GM19455 (cell line): Measurements from ENCODE around the gene RBM34.
"Not testable (repeated sequence)": the region's sequence is repeated elsewhere in the genome, so short reads cannot be mapped to it uniquely, and the experiment has no call there.

Experiments
- ATAC-seq: cut with Tn5 transposase; IDR thresholded peaks from one replicate; pipeline ENCODE4 v1.9.1; 2021; ENCODE audit not compliant: unreplicated experiment

RBM34 gene, protein sequence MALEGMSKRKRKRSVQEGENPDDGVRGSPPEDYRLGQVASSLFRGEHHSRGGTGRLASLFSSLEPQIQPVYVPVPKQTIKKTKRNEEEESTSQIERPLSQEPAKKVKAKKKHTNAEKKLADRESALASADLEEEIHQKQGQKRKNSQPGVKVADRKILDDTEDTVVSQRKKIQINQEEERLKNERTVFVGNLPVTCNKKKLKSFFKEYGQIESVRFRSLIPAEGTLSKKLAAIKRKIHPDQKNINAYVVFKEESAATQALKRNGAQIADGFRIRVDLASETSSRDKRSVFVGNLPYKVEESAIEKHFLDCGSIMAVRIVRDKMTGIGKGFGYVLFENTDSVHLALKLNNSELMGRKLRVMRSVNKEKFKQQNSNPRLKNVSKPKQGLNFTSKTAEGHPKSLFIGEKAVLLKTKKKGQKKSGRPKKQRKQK

GRCh38 chr1:235160957-235161684 is at the start of gene RBM34:
Gene RBM34, minus strand, starts transcription at chr1:235161250. Its CDS starts 24 bp downstream, at chr1:235161226.
- ATAC-seq, result peak; percentile 92

- no peak for ATAC-seq
These were observed 46.1 kb upstream of the RBM34 start for GRCh38 chr1:235207209-235207565.

DNA sequence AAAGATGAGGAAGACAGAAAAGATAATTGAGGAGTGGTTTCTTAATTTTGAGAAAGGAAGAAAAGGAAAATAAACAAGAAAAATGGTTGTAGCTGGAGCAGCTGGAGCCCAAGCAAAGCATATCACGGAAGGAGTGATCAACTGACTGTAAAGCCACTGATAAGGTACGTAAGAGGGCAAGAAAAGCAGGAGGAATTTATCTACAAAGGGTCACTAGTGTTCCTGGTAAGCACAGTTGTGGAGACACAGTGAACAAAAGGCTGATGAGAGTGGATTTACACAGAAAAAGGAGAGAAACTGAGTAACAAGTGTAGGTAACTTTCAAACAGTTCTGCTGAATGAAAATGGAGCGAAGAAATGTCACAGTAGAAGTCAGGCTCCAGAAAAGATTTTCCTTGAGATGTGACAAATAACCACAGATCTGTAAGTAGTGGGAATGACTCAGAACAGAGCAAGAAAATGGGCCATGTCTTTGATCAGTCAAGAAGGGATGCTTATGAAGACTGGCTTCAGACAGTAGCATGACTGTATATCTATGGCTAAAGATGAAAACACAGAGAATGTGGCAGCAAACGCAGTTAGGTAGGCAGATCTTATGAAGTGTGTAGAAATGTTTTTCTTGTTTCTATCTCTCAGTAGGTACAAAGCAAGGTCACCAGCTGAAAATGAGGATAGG is 45.6 kb upstream of the RBM34 start:
- no peak for ATAC-seq

DNA sequence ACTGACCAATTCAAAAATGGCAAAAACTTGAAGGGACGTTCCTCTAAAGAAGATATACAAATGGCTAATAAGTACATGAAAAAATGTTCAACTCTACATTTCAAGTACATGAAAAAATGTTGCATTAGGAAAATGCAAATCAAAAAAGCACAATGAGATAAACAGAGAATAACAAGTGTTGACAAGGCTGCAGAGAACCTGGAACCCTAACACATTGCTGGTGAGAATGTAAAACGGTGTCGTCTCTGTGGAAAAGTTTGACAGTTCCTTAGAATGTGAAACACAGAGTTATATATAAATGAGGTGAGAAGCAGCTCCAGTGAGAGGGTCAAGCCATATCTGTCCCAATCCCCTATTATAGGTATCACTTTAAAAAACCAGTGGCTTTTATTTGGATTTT is 44.6 kb upstream of the RBM34 start:
- no peak for ATAC-seq

GRCh38 chr1:235203428-235203827 is 42.4 kb upstream of the RBM34 start:
- no peak for ATAC-seq

- ATAC-seq, result not testable (repeated sequence)
These were observed 41.4 kb upstream of the RBM34 start for GRCh38 chr1:235202447-235202846.

DNA sequence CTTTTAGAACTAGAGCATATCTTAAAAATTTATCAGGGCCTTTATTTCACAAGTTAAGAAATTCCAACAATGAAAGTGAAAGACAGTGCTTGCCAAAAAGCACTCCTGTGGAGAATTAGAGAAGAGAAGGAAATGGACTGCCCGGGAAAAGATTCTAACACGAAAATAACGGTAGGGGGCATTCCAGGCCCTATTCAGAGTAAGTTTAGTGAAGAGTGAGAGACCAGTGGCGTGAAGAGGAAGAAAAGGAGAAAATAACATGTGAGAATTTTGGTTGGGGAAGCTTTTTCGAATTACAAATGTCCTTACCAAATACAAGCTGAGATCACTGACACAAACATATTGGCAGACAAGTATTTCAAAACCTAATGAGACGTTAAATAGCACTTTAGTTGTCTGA is 38.4 kb upstream of the RBM34 start:
- ATAC-seq, result no peak

DNA sequence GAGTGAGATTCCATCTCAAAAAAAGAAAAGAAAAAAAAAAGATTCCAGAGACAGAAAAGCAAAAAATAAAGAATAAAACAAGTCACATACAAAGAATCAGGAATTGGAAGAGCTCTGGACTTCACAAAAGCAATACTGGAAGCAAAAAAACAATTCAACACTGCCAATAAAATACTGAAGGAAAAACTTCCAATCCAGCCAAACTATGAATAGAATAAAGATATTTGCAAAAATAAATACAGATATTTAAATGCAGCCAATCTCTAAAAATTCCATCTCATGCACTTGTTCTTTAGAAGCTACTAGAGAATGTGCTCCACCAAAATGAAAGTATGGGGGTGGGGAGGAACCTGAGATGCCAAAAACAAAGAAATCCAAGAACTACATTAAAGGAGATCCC is 29.4 kb upstream of the RBM34 start:
- ATAC-seq, result no peak

DNA sequence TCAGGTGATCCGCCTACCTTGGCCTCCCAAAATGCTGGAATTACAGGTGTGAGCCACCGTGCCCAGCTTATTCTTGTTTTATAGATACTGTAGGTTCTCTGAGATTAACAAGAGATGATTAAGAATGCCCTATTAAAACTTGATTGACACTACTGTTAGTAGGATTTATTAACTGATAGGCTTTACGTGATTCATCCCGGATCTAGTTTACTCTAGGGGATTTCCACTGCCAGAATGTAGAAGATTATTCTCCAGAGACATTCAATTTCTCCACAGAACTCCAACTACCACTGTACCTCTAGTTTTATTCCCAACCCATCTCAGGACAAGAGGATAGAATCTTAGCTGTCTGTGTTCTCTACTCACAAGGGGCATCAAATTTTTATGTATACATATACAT is 26.3 kb upstream of the RBM34 start:
- no peak for ATAC-seq

- no peak for ATAC-seq
These were observed 20.7 kb upstream of the RBM34 start for GRCh38 chr1:235181561-235182245.

- no peak for ATAC-seq
These were observed 19.9 kb upstream of the RBM34 start for GRCh38 chr1:235180916-235181460.

GRCh38 chr1:235176486-235176885 is 15.4 kb upstream of the RBM34 start:
- ATAC-seq, result no peak

DNA sequence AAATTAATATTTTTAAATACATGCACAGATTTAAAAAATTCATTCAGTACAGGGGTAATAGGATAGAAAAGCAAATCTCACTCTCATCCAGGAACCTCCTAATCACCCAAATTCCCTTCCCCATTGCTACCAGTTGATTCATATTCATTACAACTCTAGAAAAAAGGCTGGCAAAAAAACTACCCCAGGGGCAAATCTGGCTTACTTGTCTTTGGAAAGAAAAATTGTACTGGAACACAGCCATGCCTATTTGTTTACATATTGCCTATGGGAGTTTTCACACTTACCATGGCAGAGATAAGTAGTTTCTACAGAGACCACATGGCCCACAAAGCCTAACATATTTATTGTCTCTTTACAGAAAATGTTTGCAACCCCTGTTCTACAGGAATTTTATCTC is 8.9 kb upstream of the RBM34 start:
- ATAC-seq, result no peak

DNA sequence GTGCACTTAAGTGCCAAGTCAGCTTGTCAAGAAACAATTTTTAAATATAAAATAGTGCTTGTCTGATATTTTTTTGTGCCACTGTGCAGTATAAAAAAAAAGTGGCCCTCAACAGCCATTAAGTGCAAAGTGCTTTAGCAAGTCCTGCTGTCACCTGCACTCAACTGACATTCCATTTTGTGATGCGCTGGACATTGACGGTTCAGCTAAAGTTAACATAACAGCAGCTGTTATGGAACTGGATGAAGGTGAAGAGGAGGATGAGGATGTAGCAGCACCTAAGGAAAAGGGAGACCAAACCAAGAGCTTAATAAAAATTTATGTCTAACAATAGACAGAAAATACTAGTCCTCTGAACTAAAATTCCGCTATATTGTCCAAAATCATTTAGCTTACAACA is 7.3 kb upstream of the RBM34 start:
- no peak for ATAC-seq

DNA sequence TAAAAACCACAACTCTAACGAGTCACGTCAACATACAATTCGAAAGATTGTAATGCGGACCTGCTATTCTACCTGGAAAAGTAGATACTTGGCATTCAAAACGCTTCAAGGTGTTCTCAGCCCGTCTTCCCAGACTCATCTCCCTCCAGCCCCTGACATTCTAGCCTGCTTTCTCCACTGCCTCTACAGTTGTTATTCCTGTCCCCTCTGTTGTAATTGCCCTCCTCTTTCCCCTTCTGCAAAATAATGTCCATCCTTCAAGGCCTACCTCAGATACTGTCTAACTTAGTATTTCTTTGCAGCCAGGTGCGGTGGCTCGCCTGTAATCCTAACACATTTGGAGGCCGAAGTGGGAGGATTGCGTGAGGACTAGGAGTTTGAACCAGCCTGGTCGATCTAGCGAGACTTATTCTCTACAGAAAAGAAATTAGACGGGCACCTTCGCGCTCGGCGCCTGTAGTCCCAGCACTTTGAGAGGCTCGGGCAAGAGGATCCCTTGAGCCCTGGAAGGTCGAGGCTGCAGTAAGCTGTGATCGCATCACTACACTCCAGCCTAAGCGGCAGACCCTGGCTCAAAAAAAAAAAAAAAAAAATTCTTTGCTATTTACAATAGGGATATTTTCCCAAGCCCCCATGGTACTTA is 756 bp upstream of the RBM34 start:
- no peak for ATAC-seq

GRCh38 chr1:235160383-235160956 is 580 bp downstream of the RBM34 start:
- peak; percentile 44 for ATAC-seq

GRCh38 chr1:235159930-235160329 is 1.1 kb downstream of the RBM34 start:
- not testable (repeated sequence) for ATAC-seq

DNA sequence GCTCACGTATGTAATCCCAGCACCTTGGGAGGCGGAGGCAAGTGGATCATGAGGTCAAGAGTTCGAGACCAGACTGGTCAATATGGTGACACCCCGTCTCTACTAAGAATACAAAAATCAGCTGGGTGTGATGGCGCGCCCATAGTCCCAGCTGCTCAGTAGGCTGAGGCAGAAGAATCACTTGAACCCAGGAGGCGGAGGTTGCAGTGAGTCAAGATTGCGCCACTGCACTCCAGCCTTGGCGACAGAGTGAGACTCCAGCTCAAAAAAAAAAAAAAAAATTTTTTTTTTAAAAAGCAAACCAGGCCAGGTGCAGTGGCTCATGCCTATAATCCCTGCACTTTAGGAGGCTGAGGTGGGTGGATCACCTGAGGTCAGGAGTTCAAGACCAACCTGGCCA is 1.8 kb downstream of the RBM34 start:
- ATAC-seq, result not testable (repeated sequence)

GRCh38 chr1:235158680-235159079 is 2.4 kb downstream of the RBM34 start:
- ATAC-seq, result no peak

DNA sequence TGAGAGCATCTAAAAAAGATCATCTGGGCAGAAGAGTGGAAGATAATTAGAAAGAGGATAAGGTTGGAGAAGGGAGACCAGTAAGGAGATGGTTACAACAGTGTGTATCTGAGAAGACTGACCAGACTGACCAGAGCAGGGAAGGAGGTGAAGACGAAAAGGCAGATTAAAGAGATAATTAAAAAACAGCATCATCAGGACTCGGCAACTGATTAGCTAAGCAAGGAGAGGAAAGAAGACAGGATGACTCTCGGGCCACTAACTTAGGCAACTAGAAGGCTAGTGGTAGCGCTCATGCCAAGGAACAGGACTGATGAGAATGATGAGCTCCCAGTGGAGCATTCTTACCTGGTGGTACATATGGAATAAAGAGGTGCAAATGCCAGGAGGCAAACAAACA is 3.9 kb downstream of the RBM34 start:
- ATAC-seq, result no peak
